GM23248 (cell line): Measurements from ENCODE around the gene CAMTA1. TPM values are rescaled to one million over a fixed set of nuclear protein-coding genes. Genes with fewer than 3 reads are reported as not detected.

Experiments used
- DNase-seq: peaks from one replicate; pipeline ENCODE4 v3.0.0-alpha.2; 2015
- H2AFZ ChIP-seq: fragments of 200-600 bp; sonication (generic); 2 replicates; pipeline ENCODE4 v1.6.1; 2016; ENCODE audit warnings: antibody characterized with exemption
- H3F3A ChIP-seq: fragments of 200-600 bp; sonication (generic); 2 replicates; pipeline ENCODE4 v1.6.1; 2016; ENCODE audit warnings: mild to moderate bottlenecking, antibody characterized with exemption, mixed run types; ENCODE audit not compliant: insufficient read depth
- H3K27ac ChIP-seq: fragments of 200-600 bp; sonication (generic); 2 replicates; pipeline ENCODE4 v1.5.1; 2016; ENCODE audit warnings: mild to moderate bottlenecking
- H3K27me3 ChIP-seq: fragments of 200-600 bp; sonication (generic); replicated peaks from 2 replicates; pipeline ENCODE4 v1.6.1; 2016; ENCODE audit warnings: mild to moderate bottlenecking; ENCODE audit not compliant: insufficient read depth
- H3K36me3 ChIP-seq: fragments of 200-600 bp; sonication (generic); 2 replicates; pipeline ENCODE4 v1.6.1; 2016; ENCODE audit warnings: low read depth, mild to moderate bottlenecking
- H3K4me1 ChIP-seq: fragments of 200-600 bp; sonication (generic); 2 replicates; pipeline ENCODE4 v1.6.1; 2016; ENCODE audit warnings: mild to moderate bottlenecking; ENCODE audit not compliant: insufficient read depth
- H3K4me2 ChIP-seq: fragments of 200-600 bp; sonication (generic); one replicate; pipeline ENCODE4 v1.6.1; 2016; ENCODE audit warnings: mild to moderate bottlenecking; ENCODE audit not compliant: unreplicated experiment
- H3K4me3 ChIP-seq: fragments of 200-600 bp; sonication (generic); 2 replicates; pipeline ENCODE4 v1.5.1; 2016; ENCODE audit warnings: mild to moderate bottlenecking
- H3K79me2 ChIP-seq: fragments of 200-600 bp; sonication (generic); 2 replicates; pipeline ENCODE4 v1.6.1; 2016; ENCODE audit warnings: mild to moderate bottlenecking; ENCODE audit not compliant: insufficient read depth
- H3K9ac ChIP-seq: fragments of 200-600 bp; sonication (generic); 2 replicates; pipeline ENCODE4 v1.6.1; 2016; ENCODE audit warnings: mild to moderate bottlenecking
- H3K9me2 ChIP-seq: fragments of 200-600 bp; sonication (generic); 2 replicates; pipeline ENCODE4 v1.6.1; 2016; ENCODE audit warnings: mixed run types, mild to moderate bottlenecking, moderate library complexity; ENCODE audit not compliant: insufficient read depth
- H3K9me3 ChIP-seq: fragments of 200-600 bp; sonication (generic); one replicate; pipeline ENCODE4 v1.6.1; 2017; ENCODE audit warnings: low read depth
- H4K20me1 ChIP-seq: fragments of 200-600 bp; sonication (generic); 2 replicates; pipeline ENCODE4 v1.6.0; 2016; ENCODE audit not compliant: insufficient read depth
- EZH2 ChIP-seq: fragments of 200-600 bp; sonication (generic); IDR thresholded peaks from 2 replicates; pipeline ENCODE4 v1.6.1; 2018; ENCODE audit warnings: antibody characterized with exemption, mild to moderate bottlenecking; ENCODE audit not compliant: insufficient read depth, poor library complexity, severe bottlenecking
- EZH2phosphoT487 ChIP-seq: fragments of 200-600 bp; sonication (generic); IDR thresholded peaks from 2 replicates; pipeline ENCODE4 v1.6.1; 2018; ENCODE audit warnings: antibody characterized with exemption, moderate library complexity, mild to moderate bottlenecking, low read depth; ENCODE audit not compliant: insufficient read depth
- WGBS, 2 experiments: methylation state at CpG; one replicate each; pipeline ENCODE4 v1.1.6; 2015 to 2017; ENCODE audit warnings: low lambda C conversion rate in 2 of 2, low coverage in 1 of 2; ENCODE audit errors: missing lambda C conversion rate in 2 of 2; 5-methylcytosine and 5-hydroxymethylcytosine counted together
- in situ Hi-C: fragments of 300-500 bp; cut with MboI; formaldehyde crosslinking; loops from 2 replicates; pipeline ENCODE4 v1.15.0; 2020
- polyA plus RNA-seq: library from polyadenylated mRNA; unstranded; fragments of >200 nt; fragmentation: Nextera tagmentation; extraction: Ambion mirVana; gene quantifications from 2 replicates; pipeline ENCODE4 v1.2.1, GENCODE V29; 2016
- total RNA-seq: library from RNA; depleted of rRNA; stranded (reverse); fragments of >200 nt; shearing (Covaris generic); gene quantifications from 2 replicates; pipeline ENCODE4 v1.2.3, GENCODE V29; 2014

Gene CAMTA1
- total and polyA plus RNA-seq, 2 experiments from 2014 or later: 50.1 to 165 TPM

GRCh38 chr1:7135493-7135892 is 350.2 kb downstream of the CAMTA1 start:
- Histone ChIP-seq H4K20me1 (no peaks in the 10 kb centered on the region), H3K27me3 (peaks cover 8% of the 10 kb centered on the region), H3K9ac (no peak overlapping the region), H3K4me1 (no peaks in the 10 kb centered on the region), H3K27ac (no peak overlapping the region), H3F3A (no peaks in the 10 kb centered on the region), H3K4me2 (no peak overlapping the region), H2AFZ (no peak overlapping the region), H3K9me2 (no peaks in the 10 kb centered on the region), H3K36me3 (no peaks in the 10 kb centered on the region), H3K9me3 (no peaks in the 10 kb centered on the region), H3K79me2 (no peaks in the 10 kb centered on the region), H3K4me3 (no peak overlapping the region)
- DNase-seq: no peak
- in situ Hi-C loops: no loop called here
- TF ChIP-seq EZH2phosphoT487 (no peak), EZH2 (no peak)
- WGBS, 2 experiments: 64 to 67% methylated on average over 3 of the region's 3 CpGs

- H3F3A ChIP-seq: no peaks in the 10 kb centered on the region
- DNase-seq: peak; percentile 33
- H3K36me3 ChIP-seq: no peaks in the 10 kb centered on the region
- in situ Hi-C loops: no loop called here
- H3K4me2 ChIP-seq: no peak overlapping the region
- 68 to 77% methylated on average over 8 of the region's 8 CpGs for WGBS, 2 experiments
- no peak overlapping the region for H3K27ac ChIP-seq
- no peaks in the 10 kb centered on the region for H3K79me2 ChIP-seq
- no peak overlapping the region for H3K9ac ChIP-seq
- H4K20me1 ChIP-seq: no peaks in the 10 kb centered on the region
- peaks cover 8% of the 10 kb centered on the region for H3K27me3 ChIP-seq
- no peaks in the 10 kb centered on the region for H3K9me2 ChIP-seq
- TF ChIP-seq EZH2 (no peak), EZH2phosphoT487 (no peak)
- H3K9me3 ChIP-seq: no peaks in the 10 kb centered on the region
- H3K4me3 ChIP-seq: no peak overlapping the region
- no peaks in the 10 kb centered on the region for H3K4me1 ChIP-seq
- no peak overlapping the region for H2AFZ ChIP-seq
Measured at GRCh38 chr1:7136166-7136953, 351.1 kb downstream of the CAMTA1 start.

GRCh38 chr1:7140251-7140650 is 355.0 kb downstream of the CAMTA1 start:
- H3K4me1 ChIP-seq: no peaks in the 10 kb centered on the region
- no peaks in the 10 kb centered on the region for H3F3A ChIP-seq
- no peaks in the 10 kb centered on the region for H3K36me3 ChIP-seq
- DNase-seq: no peak
- TF ChIP-seq EZH2 (no peak), EZH2phosphoT487 (no peak)
- H3K27ac ChIP-seq: no peak overlapping the region
- in situ Hi-C loops: no loop called here
- H3K9me3 ChIP-seq: no peaks in the 10 kb centered on the region
- H2AFZ ChIP-seq: no peak overlapping the region
- H3K4me2 ChIP-seq: no peak overlapping the region
- H3K79me2 ChIP-seq: no peaks in the 10 kb centered on the region
- peaks cover 7% of the 10 kb centered on the region for H3K27me3 ChIP-seq
- no peaks in the 10 kb centered on the region for H3K9me2 ChIP-seq
- no peak overlapping the region for H3K4me3 ChIP-seq
- no peak overlapping the region for H3K9ac ChIP-seq
- no peaks in the 10 kb centered on the region for H4K20me1 ChIP-seq

GRCh38 chr1:7145947-7146346 is 360.7 kb downstream of the CAMTA1 start:
- DNase-seq: no peak
- Histone ChIP-seq H2AFZ (no peak overlapping the region), H3K27me3 (peaks cover 8% of the 10 kb centered on the region; the same call in 1 of the 2 replicates), H3K9ac (no peak overlapping the region), H3F3A (no peaks in the 10 kb centered on the region), H3K27ac (no peak overlapping the region), H4K20me1 (no peaks in the 10 kb centered on the region), H3K4me2 (no peak overlapping the region), H3K9me2 (no peaks in the 10 kb centered on the region), H3K4me1 (no peaks in the 10 kb centered on the region), H3K79me2 (no peaks in the 10 kb centered on the region), H3K4me3 (no peak overlapping the region), H3K9me3 (no peaks in the 10 kb centered on the region), H3K36me3 (no peaks in the 10 kb centered on the region)
- in situ Hi-C loops: no loop called here
- WGBS, 2 experiments: 63 to 72% methylated on average over 9 of the region's 9 CpGs
- TF ChIP-seq EZH2 (no peak), EZH2phosphoT487 (no peak)
